Nephron (organoid): ENCODE data around the gene GXYLT2.
"Not testable (repeated sequence)": the region's sequence is repeated elsewhere in the genome, so short reads cannot be mapped to it uniquely, and the experiment has no call there.

ENCODE experiments used
- H3K27ac Mint-ChIP-seq, 3 experiments: 2 replicates each; pipeline ENCODE4 v1.8.0; 2020; ENCODE audit warnings: mixed read lengths in 3 of 3, mild to moderate bottlenecking in 2 of 3, moderate library complexity in 1 of 3
- H3K27me3 Mint-ChIP-seq: 2 replicates; pipeline ENCODE4 v1.8.0; 2021; ENCODE audit warnings: low read depth, mild to moderate bottlenecking, moderate library complexity, mixed read lengths
- H3K36me3 Mint-ChIP-seq: 2 replicates; pipeline ENCODE4 v1.8.0; 2020; ENCODE audit warnings: low read depth, mixed read lengths
- H3K4me1 Mint-ChIP-seq: 2 replicates; pipeline ENCODE4 v1.8.0; 2020; ENCODE audit warnings: mixed read lengths
- H3K4me3 Mint-ChIP-seq, 3 experiments: 2 replicates each; pipeline ENCODE4 v1.8.0; 2020; ENCODE audit warnings: mild to moderate bottlenecking in 3 of 3, mixed read lengths in 3 of 3, moderate library complexity in 2 of 3
- H3K9me3 Mint-ChIP-seq: 2 replicates; pipeline ENCODE4 v1.8.0; 2020; ENCODE audit warnings: mixed read lengths
- CTCF ChIP-seq, 3 experiments: fragments of 200-600 bp; sonication (generic); IDR thresholded peaks; one replicate each; pipeline ENCODE4 v1.5.0; 2021; ENCODE audit warnings: antibody characterized with exemption in 3 of 3; ENCODE audit not compliant: unreplicated experiment in 3 of 3

Gene GXYLT2

DNA sequence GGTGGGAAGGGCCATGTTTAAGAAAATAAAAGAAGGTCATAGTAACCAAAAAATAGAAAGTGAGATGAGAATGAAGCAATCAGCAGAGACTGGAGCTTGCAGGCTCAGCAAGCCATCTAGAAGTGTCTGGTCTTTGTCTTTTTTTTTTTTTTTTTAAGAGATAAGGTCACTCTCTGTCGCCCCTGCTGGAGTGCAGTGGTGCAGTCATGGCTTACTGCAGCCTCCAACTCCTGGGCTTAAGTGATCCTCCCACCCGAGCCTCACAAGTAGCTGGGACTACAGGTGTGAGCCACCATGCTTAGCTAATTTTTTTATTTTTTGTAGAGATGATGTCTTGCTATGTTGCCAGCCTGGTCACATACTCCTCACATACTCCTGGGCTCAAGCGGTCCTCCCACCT is 36.2 kb downstream of the GXYLT2 start:
- TF ChIP-seq CTCF (IDR thresholded peaks at IDR 0.05; ENCODE audit: unreplicated experiment in 3 of 3) = no peak
- Mint-ChIP-seq H3K4me1 (no peaks in the 10 kb centered on the region), H3K27ac (no peak overlapping the region), H3K9me3 (no peaks in the 10 kb centered on the region), H3K4me3 (no peak overlapping the region), H3K36me3 (peaks cover 55% of the 10 kb centered on the region), H3K27me3 (no peaks in the 10 kb centered on the region)

DNA sequence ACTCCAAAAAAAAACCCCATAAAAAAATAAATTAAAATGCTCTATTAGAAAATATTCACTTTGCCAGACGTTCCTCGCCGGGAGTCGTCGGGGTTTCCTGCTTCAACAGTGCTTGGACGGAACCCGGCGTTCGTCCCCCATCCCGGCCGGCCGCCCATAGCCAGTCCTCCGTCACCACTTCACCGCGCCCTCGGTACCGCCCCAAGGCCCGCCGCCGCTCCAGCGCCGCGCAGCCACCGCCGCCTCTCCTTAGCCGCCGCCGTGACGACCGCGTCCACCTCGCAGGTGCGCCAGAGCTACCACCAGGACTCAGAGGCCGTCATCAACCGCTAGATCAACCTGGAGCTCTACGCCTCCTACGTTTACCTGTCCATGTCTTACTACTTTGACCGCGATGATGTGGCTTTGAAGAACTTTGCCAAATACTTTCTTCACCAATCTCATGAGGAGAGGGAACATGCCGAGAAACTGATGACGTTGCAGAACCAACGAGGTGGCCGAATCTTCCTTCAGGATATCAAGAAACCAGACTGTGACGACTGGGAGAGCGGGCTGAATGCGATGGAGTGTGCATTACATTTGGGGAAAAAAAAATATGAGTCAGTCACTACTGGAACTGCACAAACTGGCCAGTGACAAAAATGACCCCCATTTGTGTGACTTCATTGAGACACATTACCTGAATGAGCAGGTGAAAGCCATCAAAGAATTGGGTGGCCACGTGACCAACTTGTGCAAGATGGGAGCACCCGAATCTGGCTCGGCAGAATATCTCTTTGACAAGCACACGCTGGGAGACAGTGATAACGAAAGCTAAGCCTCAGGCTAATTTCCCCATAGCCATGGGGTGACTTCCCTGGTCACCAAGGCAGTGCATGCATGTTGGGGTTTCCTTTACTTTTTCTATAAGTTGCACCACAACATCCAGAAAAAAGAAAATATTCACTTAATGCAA is 41.2 kb downstream of the GXYLT2 start:
- not testable (repeated sequence) for H3K4me3 Mint-ChIP-seq, H3K27me3 Mint-ChIP-seq, H3K27ac Mint-ChIP-seq, H3K4me1 Mint-ChIP-seq, H3K9me3 Mint-ChIP-seq
- peaks cover 34% of the 10 kb centered on the region for H3K36me3 Mint-ChIP-seq

DNA sequence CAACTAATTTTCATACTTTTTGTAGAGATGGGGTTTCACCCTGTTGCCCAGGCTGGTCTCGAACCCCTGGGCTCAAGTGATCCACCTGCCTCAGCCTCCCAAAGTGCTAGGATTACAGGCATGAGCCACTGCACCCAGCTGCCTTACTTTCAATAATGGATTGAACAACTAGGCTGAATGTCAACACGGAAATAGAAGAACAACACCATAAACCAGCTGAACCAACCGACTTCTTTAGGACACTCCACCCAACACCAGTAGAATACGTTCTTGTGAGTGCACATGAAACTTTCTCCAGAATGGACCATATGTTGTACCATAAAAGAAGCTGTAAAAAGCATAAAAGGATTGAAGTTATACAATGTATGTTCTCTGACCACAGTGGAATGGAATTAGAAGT is 42.9 kb downstream of the GXYLT2 start:
- Mint-ChIP-seq H3K36me3 (peaks cover 24% of the 10 kb centered on the region), H3K9me3 (no peaks in the 10 kb centered on the region), H3K4me1 (peaks cover 13% of the 10 kb centered on the region), H3K4me3 (no peak overlapping the region), H3K27me3 (no peaks in the 10 kb centered on the region), H3K27ac (no peak overlapping the region)
- TF ChIP-seq CTCF (IDR thresholded peaks at IDR 0.05; ENCODE audit: unreplicated experiment in 3 of 3) = no peak

- no peak for TF ChIP-seq CTCF (IDR thresholded peaks at IDR 0.05; ENCODE audit: unreplicated experiment in 3 of 3)
- Mint-ChIP-seq H3K27me3 (no peaks in the 10 kb centered on the region), H3K4me1 (peaks cover 13% of the 10 kb centered on the region), H3K27ac (no peak overlapping the region), H3K4me3 (no peak overlapping the region), H3K36me3 (peaks cover 15% of the 10 kb centered on the region), H3K9me3 (no peaks in the 10 kb centered on the region)
Observed at GRCh38 chr3:72932416-72932815, 44.6 kb downstream of the GXYLT2 start.

GRCh38 chr3:72938471-72939265 is 50.8 kb downstream of the GXYLT2 start:
- H3K4me1 Mint-ChIP-seq = peaks cover 27% of the 10 kb centered on the region
- H3K27me3 Mint-ChIP-seq = no peaks in the 10 kb centered on the region
- TF ChIP-seq CTCF (IDR thresholded peaks at IDR 0.05; ENCODE audit: unreplicated experiment in 3 of 3) = peak; percentile 71 to 81 (median 76)
- peaks cover 7% of the 10 kb centered on the region for H3K36me3 Mint-ChIP-seq
- no peaks in the 10 kb centered on the region for H3K9me3 Mint-ChIP-seq
- peak overlapping the region; percentile 66 to 88 (median 80) for H3K27ac Mint-ChIP-seq
- H3K4me3 Mint-ChIP-seq = peak overlapping the region in 1 of 3 experiments; percentile 7

GRCh38 chr3:72941245-72941644 is 53.4 kb downstream of the GXYLT2 start:
- TF ChIP-seq CTCF (IDR thresholded peaks at IDR 0.05; ENCODE audit: unreplicated experiment in 3 of 3) = no peak
- Mint-ChIP-seq H3K4me3 (no peak overlapping the region), H3K27me3 (no peaks in the 10 kb centered on the region), H3K9me3 (no peaks in the 10 kb centered on the region), H3K36me3 (peaks cover 4% of the 10 kb centered on the region), H3K27ac (peak overlapping the region in 1 of 3 experiments; percentile 1), H3K4me1 (peaks cover 15% of the 10 kb centered on the region)
